SW 1271 (cell line): Measurements from ENCODE around the gene CTNNA3.

ENCODE experiments used
- DNase-seq, 2 experiments: peaks; one replicate each; lab custom pipeline; 2025; lab: John Stamatoyannopoulos, UW

CTNNA3 gene

GRCh38 chr10:66862687-66863258 lies 833.2 kb downstream of the CTNNA3 start:
- DNase-seq: no peak

GRCh38 chr10:66860376-66860945 lies 835.5 kb downstream of the CTNNA3 start:
- DNase-seq: no peak

GRCh38 chr10:66852811-66853210 lies 843.2 kb downstream of the CTNNA3 start:
- DNase-seq: no peak

- DNase-seq: no peak
Measured at GRCh38 chr10:66848856-66849255, 847.1 kb downstream of the CTNNA3 start.

GRCh38 chr10:66844176-66844942 lies 851.6 kb downstream of the CTNNA3 start:
- DNase-seq: no peak

- DNase-seq: no peak
Measured at GRCh38 chr10:66843396-66843795, 852.6 kb downstream of the CTNNA3 start.

GRCh38 chr10:66842867-66843266 lies 853.1 kb downstream of the CTNNA3 start:
- DNase-seq: no peak

GRCh38 chr10:66842371-66842770 lies 853.6 kb downstream of the CTNNA3 start:
- DNase-seq: no peak

GRCh38 chr10:66838656-66839055 lies 857.3 kb downstream of the CTNNA3 start:
- DNase-seq: no peak

- DNase-seq: no peak
Measured at GRCh38 chr10:66837990-66838389, 858.0 kb downstream of the CTNNA3 start.

- DNase-seq: no peak
Measured at GRCh38 chr10:66837335-66837734, 858.7 kb downstream of the CTNNA3 start.

GRCh38 chr10:66836771-66837170 lies 859.2 kb downstream of the CTNNA3 start:
- DNase-seq: no peak

GRCh38 chr10:66836057-66836456 lies 859.9 kb downstream of the CTNNA3 start:
- no peak for DNase-seq

- no peak for DNase-seq
Measured at GRCh38 chr10:66835400-66835799, 860.6 kb downstream of the CTNNA3 start.

- DNase-seq: no peak
Measured at GRCh38 chr10:66834802-66835201, 861.2 kb downstream of the CTNNA3 start.

GRCh38 chr10:66833861-66834260 lies 862.1 kb downstream of the CTNNA3 start:
- DNase-seq: no peak

- DNase-seq: no peak
Measured at GRCh38 chr10:66832781-66833422, 863.1 kb downstream of the CTNNA3 start.

- DNase-seq: no peak
Measured at GRCh38 chr10:66828957-66829356, 867.0 kb downstream of the CTNNA3 start.

GRCh38 chr10:66827353-66827752 lies 868.6 kb downstream of the CTNNA3 start:
- DNase-seq: peak in 1 of 2 experiments; percentile 11

- DNase-seq: no peak
Measured at GRCh38 chr10:66823301-66823700, 872.7 kb downstream of the CTNNA3 start.

- no peak for DNase-seq
Measured at GRCh38 chr10:66822801-66823200, 873.2 kb downstream of the CTNNA3 start.

GRCh38 chr10:66819691-66820090 lies 876.3 kb downstream of the CTNNA3 start:
- DNase-seq: no peak

- no peak for DNase-seq
Measured at GRCh38 chr10:66813122-66813521, 882.9 kb downstream of the CTNNA3 start.
